Stimulated activated CD8-positive, alpha-beta memory T cell treated with anti-CD3 and anti-CD28 coated beads, Interleukin-4, amount 100 ng/mL, for 4 hours (primary cell): ENCODE results near the gene RAD51B.

Source experiments
- DNase-seq, 2 donors: peaks; one replicate each; pipeline ENCODE4 v3.0.0-alpha.2; 2020; ENCODE audit warnings: low read depth in 2 of 2, low spot score in 1 of 2

RAD51B gene

DNA sequence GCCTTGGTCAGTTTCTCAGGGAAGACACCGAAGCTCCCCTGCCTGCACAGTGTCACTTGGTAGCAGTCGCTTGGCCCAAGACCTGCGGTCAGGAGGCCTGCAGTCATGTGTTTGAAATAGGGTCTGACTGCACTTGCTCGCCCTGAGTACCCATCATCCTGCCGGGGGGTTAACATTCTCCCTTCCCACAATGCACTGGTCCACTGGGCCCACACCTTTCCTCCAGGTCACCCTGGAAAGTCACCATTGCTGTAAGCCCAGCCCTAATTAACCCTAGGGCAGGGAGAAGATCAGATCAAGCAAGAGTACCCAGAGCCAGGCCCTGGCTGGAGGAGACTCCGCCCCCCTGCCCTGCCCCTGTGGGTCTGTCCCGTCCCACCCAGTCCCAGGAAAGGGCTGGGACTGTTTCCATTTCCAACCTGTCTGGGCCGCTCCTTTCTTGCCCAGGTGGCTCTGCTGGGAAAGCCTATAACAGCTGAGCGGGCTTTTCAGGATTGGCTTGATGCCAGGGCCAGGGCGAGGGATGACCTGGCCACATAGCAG, 886.2 kb downstream of the RAD51B start:
- no peak for DNase-seq

DNA sequence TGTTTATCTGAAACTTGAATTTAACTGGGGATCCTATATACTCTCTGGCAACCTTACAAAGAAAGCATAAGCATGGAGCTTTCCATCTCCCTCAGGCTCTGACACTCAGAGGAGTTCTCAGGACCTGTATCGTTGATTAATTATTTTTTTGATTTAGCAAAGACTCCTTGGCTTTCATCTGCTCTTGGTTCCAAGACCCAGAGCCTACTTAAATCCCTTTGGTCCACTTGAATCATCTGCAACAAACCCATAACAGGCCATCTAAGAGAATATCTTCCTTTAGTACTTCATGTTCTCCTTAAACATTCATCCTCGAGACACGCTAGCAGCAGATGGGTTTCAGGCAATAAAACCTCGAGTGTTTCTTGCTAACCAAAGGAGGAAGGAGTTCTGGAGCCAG, 887.9 kb downstream of the RAD51B start:
- DNase-seq = no peak

DNA sequence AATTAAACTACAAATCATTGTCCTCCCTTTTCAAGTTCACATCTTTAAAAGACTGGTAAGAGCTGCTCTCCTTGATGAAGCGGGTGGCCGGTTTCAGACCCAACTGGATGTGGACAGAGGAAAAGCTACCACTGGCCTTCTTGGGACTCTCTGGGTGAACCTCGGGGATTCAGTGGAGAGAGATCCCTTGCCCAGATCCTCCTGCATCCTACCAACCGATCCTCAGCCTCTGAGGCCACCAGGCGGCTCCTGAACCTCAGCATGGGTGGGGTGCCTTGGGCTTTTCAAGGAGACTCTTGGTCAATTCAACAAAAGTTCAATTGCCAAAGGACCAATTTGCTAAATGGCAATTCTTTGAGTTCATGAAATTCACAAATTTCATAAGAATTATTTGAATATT, 888.8 kb downstream of the RAD51B start:
- no peak for DNase-seq

DNA sequence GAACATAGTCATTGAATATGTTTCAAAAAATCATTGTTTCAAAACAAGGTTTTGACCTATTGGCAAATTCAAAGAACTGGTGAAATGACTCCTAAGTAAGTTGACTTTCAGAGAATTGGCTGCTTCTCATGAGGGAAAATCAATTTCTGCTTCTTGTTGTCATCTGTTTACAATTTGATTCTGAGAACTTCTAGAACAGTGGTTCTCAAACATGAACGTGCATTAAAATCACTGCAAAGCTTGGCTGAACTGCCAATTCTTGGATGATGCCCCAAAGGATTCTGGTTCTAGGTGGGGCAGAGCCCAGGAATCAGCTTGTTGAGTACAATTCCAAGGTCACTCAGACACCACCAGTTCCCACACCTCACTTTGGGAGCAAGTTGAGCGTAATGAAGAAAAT, 889.4 kb downstream of the RAD51B start:
- DNase-seq = no peak

DNA sequence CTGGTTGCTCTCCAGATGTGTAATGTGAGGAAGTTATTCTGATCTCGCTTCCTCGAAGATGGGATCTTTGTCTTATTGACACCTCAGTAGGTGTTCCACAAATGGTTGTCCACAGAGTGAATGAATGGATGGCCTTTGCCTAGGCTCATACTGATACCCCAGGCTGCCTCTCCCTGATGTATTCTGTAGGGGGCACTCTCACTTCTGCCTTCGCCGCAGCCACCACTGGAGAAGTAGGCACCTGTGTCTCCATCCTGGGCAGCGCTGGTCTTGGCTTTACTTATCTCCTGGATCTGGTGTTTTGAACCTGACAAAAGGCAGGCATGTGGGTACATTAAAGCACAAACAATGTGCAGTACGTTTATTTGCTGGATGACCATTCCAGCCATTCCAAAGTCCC, 891.2 kb downstream of the RAD51B start:
- DNase-seq = no peak

DNA sequence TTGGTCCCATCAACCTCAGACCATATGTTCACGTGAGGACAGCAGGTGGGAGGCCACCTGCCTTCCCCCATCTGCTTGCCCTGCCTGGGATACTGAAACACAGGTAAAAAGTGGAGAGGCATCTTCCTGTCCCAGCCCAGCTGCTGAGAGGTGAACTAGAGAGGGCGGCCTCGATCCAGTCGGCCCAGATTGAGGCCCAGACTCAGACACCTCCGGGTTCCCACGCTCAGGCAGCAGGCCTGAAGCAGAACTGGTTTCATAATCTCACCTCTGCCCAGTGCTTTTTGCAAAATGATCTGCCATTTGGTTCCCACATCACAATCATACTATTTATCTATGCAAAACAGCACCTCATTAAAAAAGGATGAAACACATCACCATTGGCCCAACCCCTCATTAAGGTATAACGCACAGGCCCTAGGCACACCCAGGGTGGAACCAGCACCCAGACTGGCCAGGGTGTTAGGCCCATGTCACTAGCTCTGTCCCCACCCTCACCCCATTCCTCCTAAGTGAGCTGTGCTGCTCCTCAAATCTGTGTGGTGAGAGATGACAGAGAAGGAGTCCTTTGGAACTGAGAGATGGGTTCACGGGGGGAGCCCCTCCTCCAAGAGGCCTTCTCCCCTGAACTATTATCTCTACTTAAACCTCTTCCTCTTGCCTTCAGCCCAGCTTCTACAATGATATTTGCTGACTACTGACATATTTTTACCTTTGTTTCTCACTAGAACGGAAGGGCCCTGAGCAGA, 892.2 kb downstream of the RAD51B start:
- no peak for DNase-seq

DNA sequence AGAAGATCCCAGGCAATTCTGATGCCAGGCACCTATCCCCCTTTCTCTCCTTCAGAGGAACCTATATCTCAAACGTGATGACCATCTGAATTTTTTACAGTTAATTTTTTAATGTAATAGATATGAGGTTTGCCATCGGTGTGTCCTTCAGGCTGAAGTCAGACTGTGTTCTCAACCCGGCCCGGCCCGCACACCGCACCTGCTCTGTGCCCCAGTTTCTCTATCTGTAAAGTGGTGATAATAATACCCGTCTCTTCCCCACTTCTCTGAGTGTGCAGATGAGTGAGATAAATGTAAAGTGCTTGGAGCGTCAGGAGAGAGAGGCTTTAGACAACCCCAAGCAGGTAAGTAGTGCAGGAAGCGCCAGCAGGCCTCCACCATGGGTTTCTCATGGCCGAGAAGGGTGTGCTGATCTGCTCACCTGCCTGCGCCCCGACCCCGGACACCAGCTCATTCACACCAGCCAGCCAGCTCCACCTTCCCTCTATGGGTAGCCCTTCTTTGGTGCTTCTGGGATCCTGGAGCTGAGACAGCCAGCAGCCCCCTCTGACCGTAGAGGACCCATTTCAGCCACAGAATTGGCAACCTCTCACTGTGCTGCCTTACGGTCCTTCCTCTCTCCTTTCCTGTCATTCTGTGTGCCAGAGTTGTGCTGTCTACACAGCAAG, 893.3 kb downstream of the RAD51B start:
- no peak for DNase-seq

DNA sequence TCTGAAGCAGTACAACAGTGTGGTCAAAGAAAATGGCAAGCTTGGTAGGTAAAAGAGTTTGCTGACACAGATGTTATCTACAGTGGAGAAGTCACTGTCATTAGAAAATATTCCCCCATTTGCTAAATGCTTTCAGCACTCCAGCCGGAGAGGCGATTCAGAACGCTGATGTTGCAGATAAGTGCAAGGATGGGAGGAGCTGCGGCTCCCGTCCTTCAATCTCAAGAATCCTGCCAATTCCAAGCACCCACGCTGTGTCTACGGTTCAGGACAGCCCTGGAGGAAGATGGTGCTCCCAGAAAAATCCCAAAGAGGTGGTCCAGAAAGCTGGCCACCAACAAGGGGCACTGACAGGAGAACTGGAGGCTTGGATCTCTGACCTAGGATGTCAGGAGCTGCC, 894.2 kb downstream of the RAD51B start:
- no peak for DNase-seq

DNA sequence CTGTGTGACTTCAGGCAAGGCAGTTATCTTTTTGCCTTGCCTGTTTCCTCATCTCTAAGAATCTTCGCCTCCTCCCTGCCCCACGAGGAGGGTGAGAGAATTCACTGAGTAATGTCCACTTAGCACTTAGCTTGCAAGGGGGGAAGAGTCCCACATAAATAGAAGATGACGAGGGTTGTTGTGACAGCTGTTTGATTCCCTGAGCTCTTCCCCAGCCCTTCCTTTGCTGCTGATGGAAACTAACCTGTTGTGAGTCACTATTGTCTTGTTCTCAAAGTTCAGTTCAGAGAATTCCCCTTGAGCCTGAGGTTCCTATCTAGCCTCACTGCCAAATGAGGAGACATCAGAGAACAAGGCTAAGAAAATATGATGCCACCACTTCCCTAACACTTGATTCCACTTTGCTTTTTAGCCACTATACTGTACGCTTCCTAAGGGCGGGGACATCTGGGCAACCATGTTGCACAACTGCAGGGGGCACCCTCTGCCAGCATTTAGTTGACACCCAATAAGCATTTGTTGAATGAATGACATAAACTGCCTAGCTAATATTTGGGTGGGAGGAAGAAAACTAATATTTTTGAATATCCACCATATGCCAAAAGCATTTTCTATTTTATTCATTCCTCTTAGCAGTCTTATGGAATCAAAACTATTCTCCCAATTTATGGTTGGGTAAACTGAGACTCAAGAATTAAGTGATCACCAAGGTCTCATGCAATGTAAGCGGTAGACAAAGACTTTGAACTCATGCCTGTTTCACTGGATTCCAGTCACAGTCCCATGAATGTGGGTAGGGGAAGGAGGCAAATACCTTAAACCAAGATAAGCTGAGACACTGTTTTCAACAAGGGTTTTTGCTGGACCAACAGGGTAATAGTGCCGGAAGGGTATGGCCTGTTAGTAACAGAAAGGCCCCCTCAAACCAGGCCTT, 895.7 kb downstream of the RAD51B start:
- no peak for DNase-seq

DNA sequence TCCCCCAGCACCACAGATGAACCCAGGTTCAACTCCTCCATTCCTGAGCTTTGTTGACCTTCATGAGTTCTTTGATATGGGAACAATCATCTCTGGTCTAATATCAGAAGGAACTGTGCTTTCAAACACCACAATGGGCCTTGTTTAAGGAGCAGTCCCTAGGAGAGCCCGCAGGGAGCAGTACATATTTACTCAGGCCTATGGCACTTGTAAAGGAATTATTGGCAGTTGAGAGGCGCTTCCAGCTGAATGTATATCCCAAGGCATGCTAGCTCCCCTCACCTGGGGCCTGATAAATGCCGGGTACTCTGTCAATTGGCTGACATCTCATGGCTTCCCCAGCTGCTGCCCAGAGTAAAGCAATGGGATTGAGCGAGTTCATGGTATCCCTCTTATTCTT, 897.1 kb downstream of the RAD51B start:
- DNase-seq = no peak

DNA sequence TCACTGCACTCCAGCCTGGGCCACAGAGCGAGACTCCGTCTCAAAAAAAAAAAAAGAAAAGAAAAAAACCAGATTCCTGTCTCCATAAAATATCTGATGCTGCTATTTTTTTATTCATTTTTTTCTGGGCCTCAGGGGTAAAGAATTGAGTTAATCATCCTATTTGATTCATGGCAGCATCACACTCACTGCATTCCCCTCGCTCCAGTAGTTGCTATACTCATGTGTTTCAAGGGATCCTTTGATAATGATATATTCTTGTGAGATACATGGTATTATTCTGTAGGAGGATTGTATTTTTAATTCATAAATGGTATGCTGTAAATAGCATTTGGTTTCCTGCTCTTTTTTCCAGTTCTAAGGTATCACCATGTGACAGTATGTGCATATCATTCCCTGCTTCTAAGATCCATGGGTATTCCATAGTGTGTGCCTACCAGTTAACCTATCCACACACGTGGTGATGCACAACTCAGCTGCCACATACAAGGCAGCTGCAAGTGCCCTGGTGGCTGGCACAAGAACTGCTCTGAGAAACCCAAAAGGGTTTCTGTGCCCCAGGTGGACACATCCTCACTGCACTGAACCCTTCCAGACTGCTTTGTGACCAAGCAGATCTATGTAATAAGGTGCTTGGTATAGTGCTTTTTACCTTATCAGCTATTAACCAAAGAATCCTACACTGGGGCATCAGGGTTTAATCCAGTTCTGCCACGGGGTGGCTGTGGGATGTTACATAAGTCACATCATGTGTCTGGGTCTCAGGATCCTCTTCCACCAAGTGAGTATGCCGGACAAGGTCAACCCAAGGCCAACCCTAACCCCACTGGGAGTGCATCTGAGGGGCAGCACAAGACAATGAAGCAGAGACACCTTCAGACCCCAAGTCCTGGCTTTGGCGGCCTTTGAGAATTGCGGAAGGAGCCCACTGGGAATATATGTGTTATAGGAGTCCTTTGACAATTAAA, 898.7 kb downstream of the RAD51B start:
- no peak for DNase-seq

DNA sequence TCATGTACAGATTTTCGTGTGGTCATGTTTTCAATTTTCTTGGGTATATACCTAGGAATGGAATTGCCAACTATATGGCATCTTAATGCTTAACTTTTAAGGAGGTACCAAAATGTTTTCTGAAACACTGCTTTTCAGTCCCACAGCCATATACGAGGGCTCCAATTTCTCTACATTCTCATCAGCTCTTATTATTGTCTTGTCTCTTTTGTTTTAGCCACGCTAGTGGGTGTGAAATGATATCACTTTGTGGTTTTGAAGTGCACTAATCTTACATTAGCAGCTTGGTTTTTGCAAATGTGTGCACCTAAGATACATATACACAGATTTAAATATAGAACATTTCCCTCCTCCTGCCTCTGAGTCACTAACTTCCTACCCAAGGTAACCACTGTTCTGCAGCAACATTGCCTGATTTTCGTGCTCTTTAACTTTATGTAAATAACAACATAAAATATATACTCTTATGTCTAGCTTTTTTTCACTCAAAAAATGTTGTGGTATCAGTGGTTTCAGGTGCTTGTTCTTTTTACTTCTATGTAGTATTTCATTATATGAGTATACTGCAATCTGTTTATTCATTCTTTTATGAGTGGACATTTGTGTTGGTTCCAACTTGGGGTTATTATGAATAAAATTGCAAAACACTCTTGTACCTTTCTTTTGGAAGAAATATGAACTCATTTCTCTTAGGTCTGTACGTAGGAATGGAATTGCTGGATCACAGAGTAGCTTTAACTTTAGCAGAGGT, 900.2 kb downstream of the RAD51B start:
- no peak for DNase-seq

DNA sequence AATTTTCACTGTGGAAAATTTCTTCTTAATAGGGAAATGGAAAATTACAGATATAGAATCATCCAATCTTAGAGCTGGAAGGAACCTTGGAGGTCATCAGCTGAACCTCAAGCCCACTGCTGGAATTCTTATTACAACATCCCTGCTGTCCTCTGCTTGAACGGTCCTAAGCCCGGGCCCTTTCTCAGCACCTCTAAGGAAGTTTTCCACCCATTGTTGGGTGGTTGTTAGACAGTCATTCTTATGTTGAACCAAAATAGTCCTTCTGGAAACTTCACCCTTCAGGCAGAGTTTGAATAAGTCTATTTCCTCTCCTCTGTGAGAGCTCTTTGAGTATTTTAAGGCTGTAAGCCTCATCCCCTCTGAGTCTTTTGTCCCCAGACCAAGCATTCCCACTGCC, 902.6 kb downstream of the RAD51B start:
- no peak for DNase-seq

DNA sequence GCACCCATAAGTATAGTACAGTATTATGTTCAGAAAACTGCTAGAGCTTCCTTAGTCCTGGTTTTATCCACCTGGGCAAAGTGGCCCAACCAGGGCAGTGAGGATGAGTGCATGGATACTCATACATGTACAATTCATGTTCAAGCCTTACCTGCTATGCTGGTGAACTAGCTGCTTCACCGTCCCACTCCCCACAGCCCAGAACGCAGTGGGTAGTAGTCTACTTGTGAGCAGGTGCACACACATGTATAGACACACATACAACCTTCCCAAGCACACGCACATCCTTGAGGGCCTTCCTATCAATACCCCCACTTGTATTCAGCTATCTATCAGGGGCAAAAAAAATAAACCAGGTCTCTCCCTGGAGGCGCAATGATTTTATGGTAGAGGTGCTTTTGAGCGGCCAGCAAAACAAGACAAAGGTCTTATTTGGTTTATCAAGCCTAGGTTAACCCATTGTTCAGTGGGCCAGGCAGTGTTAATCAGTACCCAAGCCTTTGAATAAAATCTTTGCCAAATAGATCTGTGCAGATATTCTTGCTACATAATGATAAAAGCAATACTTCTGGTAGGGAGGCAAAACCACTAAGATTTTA, 903.5 kb downstream of the RAD51B start:
- no peak for DNase-seq

DNA sequence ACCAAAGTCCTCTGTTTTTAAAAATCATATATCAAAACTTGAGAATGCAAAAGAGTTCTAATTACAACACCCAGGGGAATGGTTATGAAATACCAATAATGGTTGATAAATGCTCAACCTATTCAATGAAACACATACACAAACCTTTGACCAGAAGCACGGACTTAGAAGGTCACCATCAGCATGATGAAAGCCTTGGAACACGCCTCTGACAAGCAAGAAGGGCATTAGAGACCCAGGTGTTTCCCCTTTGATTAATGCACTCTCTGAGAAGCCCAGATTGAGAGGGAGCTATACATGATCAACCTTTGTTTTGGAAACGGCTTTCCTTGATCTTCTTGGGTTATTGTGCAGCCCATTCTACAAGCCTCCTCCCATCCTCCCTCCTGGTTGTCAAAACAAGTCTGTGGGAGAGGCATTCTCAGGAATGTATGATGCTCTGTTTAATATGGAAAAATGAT, 904.3 kb downstream of the RAD51B start:
- no peak for DNase-seq

DNA sequence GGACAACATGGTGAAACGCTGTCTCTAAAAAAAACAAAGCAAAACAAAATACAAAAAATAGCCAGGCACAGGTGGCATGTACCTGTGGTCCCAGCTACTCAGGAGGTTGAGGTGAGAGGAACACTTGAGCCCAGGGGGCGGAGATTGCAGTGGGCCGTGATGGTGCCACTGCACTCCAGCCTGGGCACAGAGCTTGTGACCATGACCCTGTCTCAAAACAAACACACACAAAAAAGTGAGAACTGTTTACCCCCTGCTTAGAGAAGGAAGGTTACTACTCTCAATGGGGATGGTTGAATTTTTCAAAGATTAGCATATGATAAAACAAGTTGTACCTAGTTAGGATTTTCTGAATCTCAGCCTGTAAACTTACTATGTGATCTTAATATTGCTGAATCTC, 905.3 kb downstream of the RAD51B start:
- no peak for DNase-seq

DNA sequence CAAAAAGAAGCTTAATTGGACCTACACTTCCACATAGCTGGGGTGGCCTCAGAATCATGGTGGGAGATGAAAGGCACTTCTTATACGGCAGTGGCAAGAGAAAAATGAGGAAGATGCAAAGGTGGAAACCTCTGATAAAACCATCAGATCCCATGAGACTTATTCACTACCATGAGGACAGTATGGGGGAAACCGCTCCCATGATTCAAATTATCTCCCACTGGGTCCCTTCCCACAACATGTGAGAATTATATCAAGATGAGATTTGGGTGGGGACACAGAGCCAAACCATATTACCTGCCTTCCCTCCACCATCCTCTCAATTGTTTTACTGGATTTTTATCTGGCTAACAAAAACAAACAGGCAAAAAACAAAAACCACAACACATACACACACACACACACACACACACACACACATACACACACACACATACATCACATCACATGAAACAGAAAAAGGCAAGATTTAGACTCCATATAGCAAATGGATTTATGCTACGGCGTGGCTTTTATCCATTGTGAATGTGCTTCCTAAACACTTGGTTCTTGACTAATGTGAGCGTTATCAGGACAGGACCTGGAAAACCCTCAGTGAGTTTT, 906.6 kb downstream of the RAD51B start:
- no peak for DNase-seq

DNA sequence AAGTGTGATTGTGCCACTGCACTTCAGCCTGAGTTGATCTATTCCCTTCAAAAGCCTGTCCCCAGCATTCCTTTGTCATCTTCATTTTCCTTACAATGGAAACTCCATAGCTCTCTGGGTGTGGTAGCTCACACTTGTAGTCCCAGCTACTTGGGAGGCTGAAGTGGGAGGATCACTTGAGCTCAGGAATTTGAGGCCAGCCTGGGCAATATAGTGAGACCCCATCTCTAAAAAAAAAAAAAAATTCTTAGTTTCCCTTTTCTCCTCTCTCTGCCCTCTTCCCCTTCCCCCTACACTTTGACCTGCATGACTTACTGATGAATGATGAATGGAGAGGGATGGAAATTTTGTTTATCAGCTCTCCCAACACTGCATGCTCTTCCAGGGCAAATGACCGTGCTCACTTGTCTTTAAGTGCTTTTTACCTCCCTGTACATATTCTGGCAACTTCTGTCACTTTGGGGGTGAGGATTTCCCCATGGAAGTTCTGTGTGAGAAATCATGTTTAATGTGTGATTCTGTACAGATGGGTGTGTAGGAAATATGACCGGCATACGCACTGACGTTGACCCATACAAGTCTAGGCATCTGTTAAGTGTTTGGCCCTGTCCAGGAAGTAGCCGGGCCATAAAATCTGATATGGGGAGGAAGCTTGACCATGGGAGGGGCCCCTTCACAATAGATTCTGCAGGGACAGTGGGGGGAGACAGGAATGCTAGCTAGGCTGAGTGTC, 907.9 kb downstream of the RAD51B start:
- DNase-seq = no peak
